ENCODE data around the gene CA5A. TPM values are rescaled to one million over a fixed set of nuclear protein-coding genes. Genes with fewer than 3 reads are reported as not detected.
"Not testable (repeated sequence)": the region's sequence is repeated elsewhere in the genome, so short reads cannot be mapped to it uniquely, and the experiment has no call there.

The CA5A gene
- total RNA-seq, 1 experiment from 2014 or later = not detected

DNA sequence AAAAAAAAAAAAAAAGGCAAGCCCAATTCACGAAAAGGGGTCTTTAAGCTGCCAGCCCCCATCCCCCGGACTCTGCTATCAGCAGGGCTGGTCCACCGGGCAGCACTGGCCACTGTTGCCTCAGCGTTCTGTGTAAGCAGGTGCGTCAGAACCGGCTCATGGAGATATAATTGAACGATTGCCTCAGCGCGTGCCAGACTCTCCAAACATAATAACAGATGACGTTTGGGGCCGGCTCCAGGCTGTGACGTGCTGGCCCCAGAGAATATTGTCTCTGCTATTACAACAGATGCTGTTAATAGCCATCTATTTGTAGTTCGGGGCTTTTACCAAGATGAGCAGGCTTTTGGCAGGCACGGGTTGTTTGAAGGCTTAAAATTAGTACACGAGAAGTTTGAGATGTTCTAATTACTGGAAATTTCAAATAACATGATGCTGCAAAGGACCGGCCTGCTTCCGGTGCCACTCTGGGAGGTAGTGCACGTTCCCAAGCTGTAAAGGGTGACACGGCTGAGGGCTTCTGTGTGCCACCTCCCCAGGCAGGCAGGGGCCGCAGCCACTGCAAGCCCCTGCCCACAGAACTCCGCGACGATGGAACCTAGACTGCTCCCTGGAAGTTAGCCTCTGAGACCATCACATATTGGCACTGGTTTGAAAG, 25.1 kb downstream of the CA5A start:
- H4K20me1 ChIP-seq (ENCODE audit: insufficient read depth); H3K36me3 ChIP-seq (ENCODE audit: control insufficient read depth in 1 of 2, insufficient read depth in 2 of 2, low read length in 2 of 2); BruUV-seq (replicated peaks); H3K9me3 ChIP-seq (ENCODE audit: control insufficient read depth in 1 of 2, insufficient read depth in 1 of 2, low read depth in 1 of 2, low read length in 2 of 2); RAD21 ChIA-PET (ENCODE audit: low non-redundant PET in 1 of 2, low total read pairs in 2 of 2, uncharacterized antibody in 2 of 2, unreplicated experiment in 2 of 2); DNase-seq (ENCODE audit: low read depth, low spot score); H3K79me2 ChIP-seq (ENCODE audit: insufficient read depth, low read length); H2AFZ ChIP-seq (ENCODE audit: low read depth, low read length, poor library complexity, severe bottlenecking); H3K9me2 ChIP-seq (ENCODE audit: insufficient read depth); POLR2A ChIA-PET; H3K27ac ChIP-seq (ENCODE audit: low read depth, low read length); H3K27me3 ChIP-seq (ENCODE audit: insufficient read depth, low read length); ATAC-seq; intact Hi-C loops (cut with micrococcal nuclease); H3K4me2 ChIP-seq (ENCODE audit: low read length); H3K4me3 ChIP-seq (replicated peaks in 1 of 2; ENCODE audit: low read depth in 1 of 2, low read length in 2 of 2); H3K4me1 ChIP-seq (ENCODE audit: control insufficient read depth in 1 of 2, insufficient read depth in 2 of 2, low read length in 2 of 2); H3K9ac ChIP-seq (ENCODE audit: low read length): not testable (repeated sequence)
- CTCF ChIA-PET = interaction anchor here (0.7 to 1.6 kb wide), 5 partner anchors 14 to 142 kb away, joined by 3 to 6 read pairs (median 3); no protein-coding TSS in a partner anchor

DNA sequence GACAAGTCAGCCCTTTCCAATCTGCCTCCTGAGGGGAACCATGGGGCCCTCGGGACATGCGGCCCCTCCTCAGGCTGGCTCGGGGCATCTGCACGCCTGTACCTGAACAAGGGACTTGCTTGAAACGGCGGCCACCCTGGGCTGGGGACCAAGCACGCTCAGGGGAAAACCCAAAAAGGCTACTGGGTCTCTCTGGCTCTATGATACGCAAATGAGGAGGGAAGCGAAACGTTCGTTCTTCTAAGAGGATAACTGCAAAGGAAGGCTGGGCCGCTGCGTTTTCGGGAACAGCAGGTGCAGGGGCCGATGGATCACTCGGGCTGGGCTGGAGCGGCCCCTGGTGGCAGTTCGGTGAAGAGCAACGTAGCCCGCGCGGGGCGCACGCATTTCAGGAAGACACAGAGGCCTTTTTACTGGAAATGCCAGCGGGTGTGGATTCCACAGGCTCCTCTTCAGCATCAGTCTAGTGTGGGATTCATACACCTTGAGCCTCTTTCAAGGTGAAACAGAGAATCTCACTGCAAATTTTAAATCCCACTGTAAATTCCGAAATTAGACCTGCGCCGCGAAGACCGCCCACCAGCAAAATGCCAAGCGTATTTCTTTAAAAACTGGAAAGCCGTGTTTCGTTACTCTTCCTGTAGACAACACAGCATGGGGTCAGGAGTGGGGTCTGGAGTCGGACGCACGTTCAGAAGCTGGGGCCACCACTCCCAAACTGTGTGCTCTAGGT, 27.0 kb downstream of the CA5A start:
- BruUV-seq (replicated peaks); H3K36me3 ChIP-seq (ENCODE audit: control insufficient read depth in 1 of 2, insufficient read depth in 2 of 2, low read length in 2 of 2); H3K4me1 ChIP-seq (ENCODE audit: control insufficient read depth in 1 of 2, insufficient read depth in 2 of 2, low read length in 2 of 2); H3K9me2 ChIP-seq (ENCODE audit: insufficient read depth); H3K27me3 ChIP-seq (ENCODE audit: insufficient read depth, low read length); H3K79me2 ChIP-seq (ENCODE audit: insufficient read depth, low read length); POLR2A ChIA-PET; H4K20me1 ChIP-seq (ENCODE audit: insufficient read depth); H3K9me3 ChIP-seq (ENCODE audit: control insufficient read depth in 1 of 2, insufficient read depth in 1 of 2, low read depth in 1 of 2, low read length in 2 of 2); H3K9ac ChIP-seq (ENCODE audit: low read length); H3K27ac ChIP-seq (ENCODE audit: low read depth, low read length); RAD21 ChIA-PET (ENCODE audit: low non-redundant PET in 1 of 2, low total read pairs in 2 of 2, uncharacterized antibody in 2 of 2, unreplicated experiment in 2 of 2); H3K4me3 ChIP-seq (replicated peaks in 1 of 2; ENCODE audit: low read depth in 1 of 2, low read length in 2 of 2): not testable (repeated sequence)
- TF ChIP-seq RAD21 (IDR thresholded peaks at IDR 0.05; ENCODE audit: low read depth) = peak; percentile 95
- TF ChIP-seq, protein P1, sequence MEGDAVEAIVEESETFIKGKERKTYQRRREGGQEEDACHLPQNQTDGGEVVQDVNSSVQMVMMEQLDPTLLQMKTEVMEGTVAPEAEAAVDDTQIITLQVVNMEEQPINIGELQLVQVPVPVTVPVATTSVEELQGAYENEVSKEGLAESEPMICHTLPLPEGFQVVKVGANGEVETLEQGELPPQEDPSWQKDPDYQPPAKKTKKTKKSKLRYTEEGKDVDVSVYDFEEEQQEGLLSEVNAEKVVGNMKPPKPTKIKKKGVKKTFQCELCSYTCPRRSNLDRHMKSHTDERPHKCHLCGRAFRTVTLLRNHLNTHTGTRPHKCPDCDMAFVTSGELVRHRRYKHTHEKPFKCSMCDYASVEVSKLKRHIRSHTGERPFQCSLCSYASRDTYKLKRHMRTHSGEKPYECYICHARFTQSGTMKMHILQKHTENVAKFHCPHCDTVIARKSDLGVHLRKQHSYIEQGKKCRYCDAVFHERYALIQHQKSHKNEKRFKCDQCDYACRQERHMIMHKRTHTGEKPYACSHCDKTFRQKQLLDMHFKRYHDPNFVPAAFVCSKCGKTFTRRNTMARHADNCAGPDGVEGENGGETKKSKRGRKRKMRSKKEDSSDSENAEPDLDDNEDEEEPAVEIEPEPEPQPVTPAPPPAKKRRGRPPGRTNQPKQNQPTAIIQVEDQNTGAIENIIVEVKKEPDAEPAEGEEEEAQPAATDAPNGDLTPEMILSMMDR (IDR thresholded peaks at IDR 0.05 in 2 of 3, conservative IDR thresholded peaks at IDR 0.05 in 1 of 3; ENCODE audit: borderline replicate concordance in 1 of 3, insufficient read depth in 1 of 3, low read depth in 2 of 3, low read length in 2 of 3) = peak; percentile 87 to 95 (median 91)
- TF ChIP-seq, protein P2, sequence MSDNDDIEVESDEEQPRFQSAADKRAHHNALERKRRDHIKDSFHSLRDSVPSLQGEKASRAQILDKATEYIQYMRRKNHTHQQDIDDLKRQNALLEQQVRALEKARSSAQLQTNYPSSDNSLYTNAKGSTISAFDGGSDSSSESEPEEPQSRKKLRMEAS (IDR thresholded peaks at IDR 0.05) = peak; percentile 45; the same call in 1 of the 2 replicates
- Histone ChIP-seq H3K4me2 (ENCODE audit: low read length) (peak overlapping the region; percentile 37), H2AFZ (ENCODE audit: low read depth, low read length, poor library complexity, severe bottlenecking) (peak overlapping the region; percentile 90)
- DNase-seq (ENCODE audit: low read depth, low spot score) (peak; percentile 46), ATAC-seq (peak; percentile 96)
- intact Hi-C loops (cut with micrococcal nuclease) = loop anchor here (1.0 to 2.0 kb wide), 2 partner anchors 39 to 130 kb away; no protein-coding TSS in a partner anchor
- CTCF ChIA-PET = interaction anchor here (1.6 to 1.7 kb wide), 3 partner anchors 38 to 131 kb away, joined by 5 to 6 read pairs (median 5); no protein-coding TSS in a partner anchor

DNA sequence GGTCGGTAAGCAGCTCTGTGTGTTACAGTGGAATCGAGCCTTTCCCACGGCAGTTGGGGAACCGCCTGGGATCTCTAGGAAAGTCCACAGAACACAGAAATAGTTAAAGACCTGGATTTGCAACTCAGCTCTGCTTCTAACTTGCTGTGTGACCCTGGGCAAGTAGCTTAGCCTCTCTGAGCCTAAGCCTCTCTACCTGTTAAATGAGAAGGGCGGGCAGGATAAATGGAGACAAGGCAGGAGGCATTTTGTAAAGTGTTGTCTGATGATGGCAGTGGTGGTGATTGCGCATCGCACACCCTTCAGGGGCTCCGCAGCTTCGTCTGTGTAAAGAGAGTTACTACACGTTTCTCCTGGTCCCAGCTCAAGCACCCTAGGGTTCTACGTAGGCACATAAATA, 28.2 kb downstream of the CA5A start:
- H3K9me2 ChIP-seq (ENCODE audit: insufficient read depth); DNase-seq (ENCODE audit: low read depth, low spot score); H3K4me3 ChIP-seq (replicated peaks in 1 of 2; ENCODE audit: low read depth in 1 of 2, low read length in 2 of 2); POLR2A ChIA-PET; H2AFZ ChIP-seq (ENCODE audit: low read depth, low read length, poor library complexity, severe bottlenecking); ATAC-seq; H3K4me1 ChIP-seq (ENCODE audit: control insufficient read depth in 1 of 2, insufficient read depth in 2 of 2, low read length in 2 of 2); H4K20me1 ChIP-seq (ENCODE audit: insufficient read depth); H3K36me3 ChIP-seq (ENCODE audit: control insufficient read depth in 1 of 2, insufficient read depth in 2 of 2, low read length in 2 of 2); BruUV-seq (replicated peaks); H3K27ac ChIP-seq (ENCODE audit: low read depth, low read length); H3K4me2 ChIP-seq (ENCODE audit: low read length); RAD21 ChIA-PET (ENCODE audit: low non-redundant PET in 1 of 2, low total read pairs in 2 of 2, uncharacterized antibody in 2 of 2, unreplicated experiment in 2 of 2); H3K9me3 ChIP-seq (ENCODE audit: control insufficient read depth in 1 of 2, insufficient read depth in 1 of 2, low read depth in 1 of 2, low read length in 2 of 2); H3K79me2 ChIP-seq (ENCODE audit: insufficient read depth, low read length); H3K27me3 ChIP-seq (ENCODE audit: insufficient read depth, low read length); H3K9ac ChIP-seq (ENCODE audit: low read length): not testable (repeated sequence)
- CTCF ChIA-PET = interaction anchor here (1.1 to 1.7 kb wide), 2 partner anchors 128 to 129 kb away, joined by 3 to 5 read pairs; no protein-coding TSS in a partner anchor
- intact Hi-C loops (cut with micrococcal nuclease) = loop anchor here (2.0 kb wide), 1 partner anchor 37 kb away; no protein-coding TSS in a partner anchor
